Right renal pelvis (tissue), 4 donors: Measurements from ENCODE around the gene MAN1C1. TPM values are rescaled to one million over a fixed set of nuclear protein-coding genes. Genes with fewer than 3 reads are reported as not detected.

Source experiments
- DNase-seq, 4 donors: peaks; one replicate each; pipeline ENCODE4 v3.0.0-alpha.2; 2013; ENCODE audit warnings: low read depth in 4 of 4, low spot score in 3 of 4, missing footprints in 1 of 4
- polyA plus RNA-seq, 4 donors: library from polyadenylated mRNA; unstranded; fragments of 120-200 nt; gene quantifications; one replicate each; pipeline ENCODE4 v1.2.1, GENCODE V29; 2013; ENCODE audit not compliant: insufficient read length in 4 of 4

MAN1C1 gene
- 10 to 100 TPM; 16.2 to 18.7 (median 17.5) TPM for polyA plus RNA-seq

GRCh38 chr1:25616095-25616986 lies at the start of gene MAN1C1:
Gene MAN1C1 (plus strand): TSS chr1:25616791. CDS start chr1:25617798, 1,007 bp downstream.
- peak; percentile 69 to 72 (median 71) for DNase-seq

GRCh38 chr1:25567710-25568089 lies 48.9 kb upstream of the MAN1C1 start:
- DNase-seq, result no peak

DNA sequence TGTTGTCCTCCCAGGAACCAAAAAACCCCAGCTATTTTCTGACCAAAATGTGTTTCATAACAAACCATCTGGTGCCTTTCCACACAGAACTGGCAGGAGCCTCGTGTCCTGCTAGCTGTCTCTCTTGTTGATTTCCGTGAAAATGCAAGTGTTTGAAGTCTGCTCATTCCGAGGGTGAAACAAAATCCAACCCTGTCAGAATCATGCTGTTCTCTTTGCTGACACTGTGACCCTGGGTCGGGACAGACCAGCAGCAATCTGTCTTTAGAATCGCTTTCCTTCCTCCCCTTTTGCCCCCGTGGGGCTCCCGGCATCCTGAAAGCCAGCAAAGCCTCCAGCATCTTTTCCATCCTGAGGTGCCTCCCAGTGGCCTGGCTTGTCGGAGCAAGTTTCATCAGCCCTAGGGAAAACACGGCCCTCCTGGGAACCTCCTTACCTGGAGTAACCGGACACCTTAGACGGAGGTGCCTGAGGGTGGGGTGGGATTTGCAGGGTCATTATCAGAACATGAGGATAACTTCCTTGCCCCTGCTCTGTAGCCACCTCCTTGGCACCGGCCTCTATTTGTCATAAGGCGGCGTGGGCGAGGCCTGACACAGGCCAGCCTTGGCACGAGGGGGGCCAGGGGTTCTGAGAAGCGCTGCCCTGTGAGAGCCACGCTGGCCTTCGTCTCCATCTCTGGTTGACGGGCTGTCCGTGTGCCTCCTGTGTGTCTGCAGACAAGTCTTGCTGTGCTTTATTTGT lies 48.3 kb upstream of the MAN1C1 start:
- no peak for DNase-seq

DNA sequence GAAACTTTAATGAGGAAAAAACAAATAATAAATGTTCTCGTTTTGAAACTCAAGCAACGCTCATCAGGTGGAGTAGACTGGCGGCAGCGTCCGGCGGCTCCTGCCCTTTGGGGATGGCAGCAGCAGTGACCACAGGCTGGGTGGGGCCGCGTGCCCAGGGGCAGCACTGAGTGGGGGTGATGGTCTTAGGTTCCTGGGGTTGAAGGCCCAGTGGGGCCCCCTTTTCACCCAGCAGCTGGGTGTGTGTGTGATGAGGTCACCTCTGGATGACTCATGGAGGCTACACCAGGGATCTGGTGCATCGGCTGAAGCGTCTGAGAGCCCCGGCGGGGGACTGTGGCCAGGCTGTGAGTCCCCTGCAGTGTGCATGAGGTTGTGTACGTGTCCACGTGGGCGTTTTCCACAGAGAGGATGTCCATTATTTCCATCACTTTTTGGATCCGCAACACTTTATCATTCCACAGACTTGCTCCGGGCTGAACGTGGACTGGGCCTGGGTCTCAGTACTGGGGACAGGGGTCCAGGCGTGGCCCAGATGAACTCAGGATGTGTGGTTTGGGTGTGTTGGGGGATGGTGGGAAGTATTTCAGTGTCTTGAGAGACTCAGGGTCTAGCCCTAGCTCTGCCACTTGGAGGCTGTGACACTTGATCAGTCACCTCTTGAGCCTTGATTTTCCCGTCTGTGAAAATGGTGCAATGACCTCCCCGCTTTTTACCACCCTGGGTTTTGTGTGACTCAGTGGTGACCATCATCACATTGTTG lies 47.6 kb upstream of the MAN1C1 start:
- DNase-seq, result no peak

GRCh38 chr1:25569597-25570396 lies 46.8 kb upstream of the MAN1C1 start:
- DNase-seq, result no peak

GRCh38 chr1:25570798-25571521 lies 45.6 kb upstream of the MAN1C1 start:
- DNase-seq, result no peak

DNA sequence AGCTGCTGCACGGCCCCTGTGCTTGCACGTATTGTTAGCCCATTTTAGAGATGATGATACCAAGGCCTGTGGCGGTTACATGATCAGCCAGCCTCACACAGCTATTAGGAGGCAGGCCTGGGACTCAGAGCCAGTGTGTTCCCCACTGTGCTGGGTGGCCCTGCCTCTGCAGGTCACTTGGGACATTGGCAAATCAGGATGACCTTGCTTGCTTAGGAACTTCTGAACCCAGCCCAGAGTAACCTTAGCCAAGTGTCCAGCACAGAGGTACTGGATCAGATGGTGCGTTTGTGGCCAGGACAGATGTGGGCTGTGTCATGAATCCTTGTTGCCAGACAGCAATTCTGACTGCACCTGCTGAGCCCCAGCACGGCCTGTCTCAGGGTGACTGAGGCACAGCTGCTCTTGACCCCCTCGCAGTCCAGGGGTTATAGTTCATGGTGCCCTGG lies 45.0 kb upstream of the MAN1C1 start:
- DNase-seq, result no peak

GRCh38 chr1:25572107-25572506 lies 44.5 kb upstream of the MAN1C1 start:
- DNase-seq, result no peak

DNA sequence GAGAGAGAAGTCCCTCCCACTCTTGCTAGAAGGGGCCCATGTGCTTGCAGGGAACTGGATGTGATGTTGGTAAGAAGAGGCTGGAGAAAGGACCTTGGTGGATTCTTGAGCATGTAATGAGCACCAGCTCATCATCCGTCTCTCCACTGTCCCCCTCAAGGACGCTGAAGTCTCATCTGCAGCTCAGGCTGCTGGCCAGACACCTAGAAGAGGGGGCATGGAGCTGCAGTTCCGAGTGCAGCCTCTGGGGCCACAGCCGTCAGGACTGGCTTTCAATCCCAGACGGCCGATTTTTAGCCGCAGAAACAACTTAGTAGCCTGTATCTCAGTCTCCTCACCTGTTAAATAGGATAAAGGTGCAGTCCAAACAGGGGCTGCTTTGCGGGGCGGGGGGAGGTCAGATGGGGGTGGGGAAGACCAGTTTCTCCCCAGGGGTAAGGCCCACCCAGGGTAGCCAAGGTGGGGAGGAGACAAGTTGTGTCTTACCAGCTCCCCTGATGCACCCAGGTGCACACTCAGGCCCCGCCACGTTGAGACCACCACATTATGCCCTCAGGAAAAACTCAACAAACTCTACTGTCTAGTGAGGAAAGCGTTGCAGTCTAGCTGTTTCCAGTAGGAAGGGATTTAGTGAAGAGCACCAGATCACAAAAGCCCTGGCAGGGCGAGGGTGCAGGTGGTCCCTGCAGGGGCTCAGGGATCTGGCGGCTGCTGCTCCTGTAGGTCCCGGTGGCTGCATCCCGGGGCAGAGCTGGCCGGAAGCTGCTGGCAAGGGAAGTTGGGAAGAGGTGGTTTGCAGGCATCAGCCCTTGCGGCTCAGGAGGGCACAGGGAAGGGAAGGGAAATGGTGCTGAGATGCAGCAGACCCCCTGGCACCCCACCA lies 43.6 kb upstream of the MAN1C1 start:
- no peak for DNase-seq

- no peak for DNase-seq
Observed at GRCh38 chr1:25573591-25573930, 43.0 kb upstream of the MAN1C1 start.

- DNase-seq, result no peak
Observed at GRCh38 chr1:25573961-25574360, 42.6 kb upstream of the MAN1C1 start.

- DNase-seq, result no peak
Observed at GRCh38 chr1:25575191-25575590, 41.4 kb upstream of the MAN1C1 start.

DNA sequence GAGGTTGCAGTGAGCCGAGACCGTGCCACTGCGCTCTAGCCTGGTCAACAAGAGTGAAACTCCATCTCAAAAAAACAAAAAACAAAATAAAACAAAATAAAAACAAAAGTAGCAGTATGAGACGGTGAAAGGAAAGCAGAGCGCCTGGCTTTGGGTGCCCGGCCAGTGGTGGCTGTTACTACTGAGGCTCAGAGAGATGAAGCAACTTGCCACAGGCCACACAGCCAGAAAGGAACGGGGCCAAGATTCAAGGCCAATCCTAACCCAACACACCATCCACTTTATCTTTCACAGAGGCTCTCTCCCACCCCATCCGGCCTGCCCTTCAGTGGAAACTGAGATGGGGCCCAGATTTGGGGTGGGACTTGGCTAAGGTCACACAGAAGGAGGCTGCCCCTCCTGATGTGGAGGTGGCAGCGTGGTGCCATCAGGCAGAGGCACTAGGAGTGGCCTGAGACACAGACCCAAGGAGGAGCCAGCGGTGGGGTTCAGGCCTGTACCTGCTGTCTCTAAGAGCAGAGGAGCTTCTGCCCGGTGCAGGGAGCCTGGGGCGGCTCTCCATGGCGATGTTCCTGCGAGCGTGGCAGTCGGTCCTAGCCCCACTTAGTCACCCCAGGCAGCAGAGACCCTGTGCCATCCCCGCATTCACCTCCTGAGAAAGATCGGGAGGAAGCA lies 40.0 kb upstream of the MAN1C1 start:
- no peak for DNase-seq

DNA sequence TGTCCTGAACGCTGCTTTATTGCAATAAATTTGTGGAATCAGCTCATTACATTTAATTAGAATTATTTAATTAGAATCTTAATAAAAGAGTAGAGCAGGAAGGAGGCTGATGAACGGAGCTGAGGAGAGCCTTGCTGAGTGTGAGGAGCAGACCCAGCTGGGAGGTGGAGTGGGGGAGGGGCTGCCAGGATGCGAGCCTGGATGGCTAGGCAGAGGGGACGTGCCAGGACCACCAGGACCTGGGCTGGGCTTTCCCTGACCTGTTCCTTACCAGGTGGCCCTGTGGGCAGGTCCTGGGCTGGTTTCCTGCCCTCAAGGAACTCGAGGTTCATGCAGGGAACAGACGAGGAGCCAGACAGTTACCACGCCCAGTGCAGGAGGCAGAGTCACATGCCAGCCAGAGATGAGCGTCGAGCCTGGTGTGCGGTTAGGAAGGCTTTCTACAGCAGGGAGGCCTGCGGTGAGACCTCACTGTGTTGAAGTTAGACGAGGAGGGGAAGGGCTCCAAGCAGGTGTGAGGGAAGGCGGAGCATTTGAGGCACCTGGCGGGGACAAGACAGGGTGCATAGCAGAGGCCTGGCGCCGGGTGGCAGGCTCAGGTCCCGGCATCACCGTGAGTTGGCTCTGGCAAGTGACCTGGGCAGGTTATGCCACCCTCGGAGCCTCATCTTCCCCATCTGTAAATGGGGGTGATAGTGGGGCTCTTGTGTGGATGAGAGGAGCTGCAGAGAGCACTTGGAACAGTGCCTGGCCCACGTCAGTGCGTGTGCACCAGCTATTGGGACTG lies 39.3 kb upstream of the MAN1C1 start:
- no peak for DNase-seq

DNA sequence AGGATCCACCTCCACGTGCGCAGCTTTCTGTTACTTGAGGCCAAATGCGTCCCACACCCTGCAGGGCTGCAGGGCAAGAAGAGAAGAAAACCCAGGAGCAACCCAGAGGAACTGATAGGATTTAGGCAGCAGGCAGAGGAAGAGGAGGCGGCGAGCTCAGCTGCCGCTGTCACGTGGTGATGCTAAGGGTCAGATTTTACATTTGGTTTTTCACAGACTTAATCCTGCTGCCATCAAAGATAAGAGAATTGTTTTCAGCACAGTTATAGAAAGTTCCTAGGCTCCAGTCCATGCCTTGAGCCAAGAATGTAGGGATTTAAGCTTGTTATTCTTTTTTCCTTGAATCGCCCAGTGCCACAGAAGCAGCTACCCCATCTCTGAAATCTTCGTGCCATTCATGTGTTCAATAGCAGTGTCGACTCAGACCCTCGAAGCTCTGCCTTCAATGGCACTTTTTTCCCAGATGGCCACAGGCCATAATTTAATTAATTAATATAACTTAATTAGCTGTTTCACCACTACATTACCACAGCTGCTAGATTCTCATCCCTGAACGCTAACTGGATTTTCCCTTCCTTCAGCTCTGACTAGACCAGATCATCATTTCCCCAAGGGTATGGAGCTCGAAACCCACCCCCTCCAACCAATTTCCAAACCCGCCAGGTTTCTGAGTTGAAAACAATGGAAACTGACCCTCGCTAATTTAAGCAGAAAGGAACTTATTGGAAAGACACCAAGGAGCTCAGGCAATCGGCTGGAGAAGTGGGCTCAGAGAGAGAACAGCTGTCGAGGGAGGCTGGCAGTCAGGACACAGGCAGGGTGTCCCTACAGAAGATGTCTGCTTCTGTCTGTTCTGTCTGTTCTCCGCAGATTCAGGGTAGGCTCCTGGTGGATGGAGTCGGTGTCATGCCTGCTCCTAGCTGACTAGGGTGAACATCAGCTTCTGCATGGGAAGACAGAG lies 37.0 kb upstream of the MAN1C1 start:
- DNase-seq, result no peak

DNA sequence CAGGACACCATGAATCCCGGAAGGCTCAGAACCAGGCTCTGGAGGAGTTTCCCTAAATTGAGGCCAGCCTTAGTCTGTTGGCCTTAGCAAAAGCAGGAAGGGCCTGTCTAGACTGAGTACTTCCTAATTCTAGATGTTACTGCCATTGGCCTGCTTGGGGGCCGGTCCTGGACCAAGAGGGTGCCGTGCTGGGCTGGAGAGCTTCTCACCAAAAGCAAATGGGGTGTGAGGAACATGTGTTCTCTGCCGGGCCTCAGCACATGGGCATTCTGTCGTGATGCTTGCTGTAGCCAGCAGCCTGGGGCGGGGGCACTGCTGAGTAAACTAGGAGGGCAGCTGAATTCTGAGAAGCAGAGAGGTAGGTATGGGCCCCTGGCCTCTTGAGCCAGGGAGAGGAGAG lies 35.7 kb upstream of the MAN1C1 start:
- no peak for DNase-seq
